ENCODE measurements around the gene SHC2.

- TF ChIP-seq POLR2AphosphoS5 (IDR thresholded peaks at IDR 0.05) = no peak
- TF ChIP-seq POLR2A (IDR thresholded peaks at IDR 0.05) = no peak
These were observed 17.8 kb downstream of the SHC2 start for GRCh38 chr19:443005-443404.
